K562 (cell line): ENCODE data around the gene RNF213. TPM values are rescaled to one million over a fixed set of nuclear protein-coding genes. Genes with fewer than 3 reads are reported as not detected.

Experiments
- ATAC-seq: fragments of 200-7000 bp; cut with Tn5 transposase; 3 replicates; pipeline ENCODE4 v1.9.1; 2020; ENCODE audit warnings: moderate library complexity
- BruUV-seq: library from RNA; stranded (reverse); fragments of 400-500 nt; replicated peaks from 2 replicates; lab custom pipeline; 2021; lab: Mats Ljungman, UMichigan
- CTCF ChIA-PET: fragments of 300-600 bp; formaldehyde crosslinking; extraction: SDS; loops from one replicate; lab custom pipeline; 2021; ENCODE audit warnings: low intra/inter-chr PET ratio; lab: Yijun Ruan, JAX
- POLR2A ChIA-PET: fragments of 300-600, 350-650 bp; sonication (Branson Sonifier 250); formaldehyde crosslinking; extraction: SDS; loops from one replicate; lab custom pipeline; 2021; ENCODE audit warnings: antibody characterized with exemption, inconsistent platforms; lab: Yijun Ruan, JAX
- DNase-seq, 4 experiments: peaks; one replicate each; pipeline versions ENCODE4 v3.0.0 to v3.0.0-alpha.2; 2011 to 2018; ENCODE audit warnings: low spot score in 3 of 4, mixed read lengths in 3 of 4; ENCODE audit errors: extremely low read depth in 1 of 4
- FAIRE-seq: peaks from 2 replicates; lab custom pipeline; 2011; peaks lifted over from hg19 to GRCh38; lab: Jason Lieb, UNC
- H2AFZ ChIP-seq: 2 replicates; pipeline ENCODE4 v1.6.0; 2011; ENCODE audit warnings: low read depth, low read length, control low read depth, inconsistent platforms
- H3K27ac ChIP-seq: fragments of 200-600 bp; 3 replicates; pipeline ENCODE4 v1.8.0; 2011; ENCODE audit warnings: low read depth, mild to moderate bottlenecking, control low read depth, inconsistent platforms, low read length, moderate library complexity, mixed read lengths; ENCODE audit errors: extremely low read depth
- H3K27me3 ChIP-seq, 2 experiments: fragments of 300-600 bp in 1 of 2; 2 replicates in 1 of 2; 3 replicates in 1 of 2; pipeline versions ENCODE4 v1.6.0 to v1.8.0; 2011; ENCODE audit warnings: inconsistent platforms in 2 of 2, low read length in 2 of 2, mild to moderate bottlenecking in 1 of 2, mixed read lengths in 1 of 2, moderate library complexity in 1 of 2; ENCODE audit not compliant: control insufficient read depth in 2 of 2, insufficient read depth in 2 of 2
- H3K36me3 ChIP-seq: fragments of 300-600 bp; 3 replicates; pipeline ENCODE4 v1.8.0; 2011; ENCODE audit warnings: mild to moderate bottlenecking, low read length, inconsistent platforms; ENCODE audit not compliant: control insufficient read depth, insufficient read depth
- H3K4me1 ChIP-seq, 2 experiments: fragments of 200-600 bp in 1 of 2; replicated peaks in 1 of 2; 2 replicates in 1 of 2; 3 replicates in 1 of 2; pipeline versions ENCODE4 v1.5.1 to v1.8.0; 2011; ENCODE audit warnings: inconsistent platforms in 2 of 2, low read length in 2 of 2, mild to moderate bottlenecking in 1 of 2, mixed read lengths in 1 of 2, moderate library complexity in 1 of 2; ENCODE audit not compliant: control insufficient read depth in 2 of 2, insufficient read depth in 2 of 2
- H3K4me2 ChIP-seq: 2 replicates; pipeline ENCODE4 v1.6.1; 2011; ENCODE audit warnings: low read length, control low read depth, inconsistent platforms, mixed read lengths; ENCODE audit not compliant: insufficient read depth
- H3K4me3 ChIP-seq: fragments of 200-600 bp; sonication (generic), shearing (Covaris generic); 2 replicates; pipeline ENCODE4 v1.5.1; 2016; ENCODE audit warnings: control low read depth, inconsistent platforms
- H3K79me2 ChIP-seq: fragments of 200-600 bp; 3 replicates; pipeline ENCODE4 v1.8.0; 2011; ENCODE audit warnings: low read length, inconsistent platforms; ENCODE audit not compliant: control insufficient read depth, insufficient read depth
- H3K9ac ChIP-seq, 2 experiments: 2 replicates each; pipeline versions ENCODE4 v1.6.0 to v1.6.1; 2011; ENCODE audit warnings: low read depth in 2 of 2, low read length in 2 of 2, control low read depth in 1 of 2, inconsistent platforms in 1 of 2, mild to moderate bottlenecking in 1 of 2, mixed read lengths in 1 of 2; ENCODE audit not compliant: insufficient read depth in 1 of 2
- H3K9me1 ChIP-seq: one replicate; pipeline ENCODE4 v1.6.0; 2011; ENCODE audit warnings: inconsistent platforms, mild to moderate bottlenecking, low read length, moderate library complexity; ENCODE audit not compliant: control insufficient read depth, insufficient read depth
- H3K9me3 ChIP-seq: replicated peaks from 2 replicates; pipeline ENCODE4 v1.5.1; 2011; ENCODE audit warnings: low read depth, low read length, inconsistent platforms; ENCODE audit not compliant: control insufficient read depth, insufficient read depth
- H4K20me1 ChIP-seq: replicated peaks from 2 replicates; pipeline ENCODE4 v1.6.1; 2011; ENCODE audit warnings: low read length, inconsistent platforms, mixed read lengths; ENCODE audit not compliant: control insufficient read depth, insufficient read depth
- ARID1B ChIP-seq: fragments of 450-650 bp; IDR thresholded peaks from 2 replicates; pipeline ENCODE4 v1.6.1; 2016; ENCODE audit warnings: antibody characterized with exemption, mild to moderate bottlenecking, inconsistent platforms
- FOXK1 ChIP-seq: sonication (generic); formaldehyde crosslinking; IDR thresholded peaks from 2 replicates; pipeline ENCODE4 v1.8.0; 2022; ENCODE audit warnings: missing genetic modification reagents, mild to moderate bottlenecking, borderline replicate concordance
- NCOR1 ChIP-seq: fragments of 450-650 bp; IDR thresholded peaks from 2 replicates; pipeline ENCODE4 v1.6.1; 2016; ENCODE audit warnings: mild to moderate bottlenecking, moderate library complexity
- PHB ChIP-seq: fragments of 250-450 bp; sonication (Bioruptor Pico); IDR thresholded peaks from 2 replicates; pipeline ENCODE4 v1.5.0; 2021
- PTTG1 ChIP-seq: fragments of 450-650 bp; IDR thresholded peaks from 2 replicates; pipeline ENCODE4 v1.6.1; 2016; ENCODE audit warnings: low read depth, mild to moderate bottlenecking, missing genetic modification characterization, missing compliant biosample characterization
- ZNF57 ChIP-seq: fragments of 450-650 bp; formaldehyde crosslinking; IDR thresholded peaks from 2 replicates; pipeline ENCODE4 v1.4.0; 2020; ENCODE audit warnings: mild to moderate bottlenecking, moderate library complexity
- WGBS: fragments of 100-300 bp; shearing (Covaris generic); methylation state at CpG from one replicate; pipeline ENCODE4 v1.1.6; 2016; ENCODE audit warnings: low coverage, mixed read lengths; ENCODE audit not compliant: insufficient coverage; ENCODE audit errors: missing lambda C conversion rate; 5-methylcytosine and 5-hydroxymethylcytosine counted together
- in situ Hi-C: fragments of 300-500 bp; cut with MboI; formaldehyde crosslinking; loops from 4 replicates; pipeline ENCODE4 v1.15.0; 2018; ENCODE audit warnings: inconsistent platforms, mixed read lengths
- intact Hi-C: fragments of 100-400 bp; cut with micrococcal nuclease; formaldehyde crosslinking; loops from 2 replicates; pipeline ENCODE4 v1.14.2; 2022
- polyA plus RNA-seq, 8 experiments: library from polyadenylated mRNA; depleted of rRNA in 4 of 8; stranded (reverse) in 5 of 8; unstranded in 3 of 8; fragments of >200 nt; fragmentation: Nextera tagmentation in 2 of 8; fragmentation: Illumina TruSeq in 1 of 8; extraction: Ambion mirVana in 2 of 8; extraction: Trizol in 1 of 8; gene quantifications; 2 replicates each; pipeline versions ENCODE4 v1.2.1 to v1.2.3, GENCODE V29; 2011 to 2014; ENCODE audit warnings: inconsistent platforms in 1 of 8, missing spikeins in 1 of 8
- total RNA-seq, 7 experiments: library from RNA; depleted of rRNA in 6 of 7; stranded (reverse); fragments of >200 nt in 6 of 7; fragmentation: Illumina TruSeq in 2 of 7; extraction: Trizol in 2 of 7; gene quantifications; 2 replicates each; pipeline versions ENCODE4 v1.2.1 to v1.2.3, GENCODE V29; 2011 to 2021; ENCODE audit warnings: low replicate concordance in 1 of 7
- TF ChIP-seq, protein P1 (sequence below): fragments of 450-650 bp; IDR thresholded peaks from 2 replicates; pipeline ENCODE4 v1.6.1; 2016; ENCODE audit warnings: mild to moderate bottlenecking, moderate library complexity

Gene RNF213
- total and polyA plus RNA-seq, 9 of the 15 experiments (the other 6 are each of a cell fraction or from before 2014, with no cell fraction given), result 5.3 to 33.6 (median 17.9) TPM

DNA sequence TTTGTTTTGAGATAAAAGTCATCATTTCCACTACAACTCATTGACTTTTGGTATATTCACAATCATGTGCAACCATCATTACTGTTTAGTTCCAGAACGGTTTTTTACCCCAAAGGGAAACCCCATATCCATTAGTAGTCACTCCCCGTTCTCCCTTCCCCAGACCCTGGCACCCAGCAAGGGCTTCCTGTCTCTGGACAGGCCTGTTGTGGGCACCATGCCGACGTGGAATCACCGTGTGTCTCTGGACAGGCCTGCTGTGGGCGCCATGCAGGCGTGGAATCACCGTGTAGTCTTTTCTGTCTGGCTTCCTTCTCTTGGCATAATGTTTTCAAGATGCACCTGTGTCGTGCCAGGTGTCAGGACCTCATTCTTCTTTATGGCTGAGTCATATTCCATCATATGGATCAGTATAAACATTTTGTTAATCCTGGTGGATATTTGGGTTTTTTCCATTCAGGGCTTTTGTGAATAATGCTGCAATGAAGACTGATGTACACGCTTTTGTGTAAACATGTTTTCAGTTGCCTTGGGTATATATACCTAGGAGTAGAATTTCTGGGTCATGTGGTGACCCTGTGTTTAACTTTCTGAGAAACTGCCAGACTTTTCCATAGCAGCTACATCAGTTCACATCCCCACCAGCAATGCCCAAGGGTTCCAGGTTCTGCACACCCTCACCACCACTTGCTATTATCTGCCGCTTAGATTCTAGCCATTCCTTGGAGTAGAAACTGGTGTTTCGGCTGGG is 173.4 kb downstream of the RNF213 start:
- CTCF ChIA-PET, result no interaction called here
- WGBS, result 2% methylated on average over 12 of the region's 12 CpGs
- Histone ChIP-seq H3K9ac (no peak overlapping the region), H3K79me2 (no peaks in the 10 kb centered on the region), H3K4me1 (peaks cover 0 to 25% of the 10 kb centered on the region in 2 experiments; a peak in 2 of 5 replicates), H3K9me1 (no peaks in the 10 kb centered on the region), H3K9me3 (no peaks in the 10 kb centered on the region; the same call in 1 of the 2 replicates), H3K27ac (no peak overlapping the region), H3K36me3 (no peaks in the 10 kb centered on the region), H3K4me2 (no peak overlapping the region), H3K27me3 (peaks cover 24 to 70% of the 10 kb centered on the region in 2 experiments; a peak in 3 of 5 replicates), H4K20me1 (peaks cover 12% of the 10 kb centered on the region), H3K4me3 (no peak overlapping the region), H2AFZ (no peak overlapping the region)
- in situ Hi-C loops (no loop called here), intact Hi-C loops (no loop called here)
- DNase-seq, result no peak
- no TSS peak for BruUV-seq
- no peak for ATAC-seq
- POLR2A ChIA-PET, result no interaction called here
- FAIRE-seq, result no peak
- no peak for TF ChIP-seq ARID1B
- TF ChIP-seq PHB (CRISPR knock-in tag), result no peak
- TF ChIP-seq, protein P1, sequence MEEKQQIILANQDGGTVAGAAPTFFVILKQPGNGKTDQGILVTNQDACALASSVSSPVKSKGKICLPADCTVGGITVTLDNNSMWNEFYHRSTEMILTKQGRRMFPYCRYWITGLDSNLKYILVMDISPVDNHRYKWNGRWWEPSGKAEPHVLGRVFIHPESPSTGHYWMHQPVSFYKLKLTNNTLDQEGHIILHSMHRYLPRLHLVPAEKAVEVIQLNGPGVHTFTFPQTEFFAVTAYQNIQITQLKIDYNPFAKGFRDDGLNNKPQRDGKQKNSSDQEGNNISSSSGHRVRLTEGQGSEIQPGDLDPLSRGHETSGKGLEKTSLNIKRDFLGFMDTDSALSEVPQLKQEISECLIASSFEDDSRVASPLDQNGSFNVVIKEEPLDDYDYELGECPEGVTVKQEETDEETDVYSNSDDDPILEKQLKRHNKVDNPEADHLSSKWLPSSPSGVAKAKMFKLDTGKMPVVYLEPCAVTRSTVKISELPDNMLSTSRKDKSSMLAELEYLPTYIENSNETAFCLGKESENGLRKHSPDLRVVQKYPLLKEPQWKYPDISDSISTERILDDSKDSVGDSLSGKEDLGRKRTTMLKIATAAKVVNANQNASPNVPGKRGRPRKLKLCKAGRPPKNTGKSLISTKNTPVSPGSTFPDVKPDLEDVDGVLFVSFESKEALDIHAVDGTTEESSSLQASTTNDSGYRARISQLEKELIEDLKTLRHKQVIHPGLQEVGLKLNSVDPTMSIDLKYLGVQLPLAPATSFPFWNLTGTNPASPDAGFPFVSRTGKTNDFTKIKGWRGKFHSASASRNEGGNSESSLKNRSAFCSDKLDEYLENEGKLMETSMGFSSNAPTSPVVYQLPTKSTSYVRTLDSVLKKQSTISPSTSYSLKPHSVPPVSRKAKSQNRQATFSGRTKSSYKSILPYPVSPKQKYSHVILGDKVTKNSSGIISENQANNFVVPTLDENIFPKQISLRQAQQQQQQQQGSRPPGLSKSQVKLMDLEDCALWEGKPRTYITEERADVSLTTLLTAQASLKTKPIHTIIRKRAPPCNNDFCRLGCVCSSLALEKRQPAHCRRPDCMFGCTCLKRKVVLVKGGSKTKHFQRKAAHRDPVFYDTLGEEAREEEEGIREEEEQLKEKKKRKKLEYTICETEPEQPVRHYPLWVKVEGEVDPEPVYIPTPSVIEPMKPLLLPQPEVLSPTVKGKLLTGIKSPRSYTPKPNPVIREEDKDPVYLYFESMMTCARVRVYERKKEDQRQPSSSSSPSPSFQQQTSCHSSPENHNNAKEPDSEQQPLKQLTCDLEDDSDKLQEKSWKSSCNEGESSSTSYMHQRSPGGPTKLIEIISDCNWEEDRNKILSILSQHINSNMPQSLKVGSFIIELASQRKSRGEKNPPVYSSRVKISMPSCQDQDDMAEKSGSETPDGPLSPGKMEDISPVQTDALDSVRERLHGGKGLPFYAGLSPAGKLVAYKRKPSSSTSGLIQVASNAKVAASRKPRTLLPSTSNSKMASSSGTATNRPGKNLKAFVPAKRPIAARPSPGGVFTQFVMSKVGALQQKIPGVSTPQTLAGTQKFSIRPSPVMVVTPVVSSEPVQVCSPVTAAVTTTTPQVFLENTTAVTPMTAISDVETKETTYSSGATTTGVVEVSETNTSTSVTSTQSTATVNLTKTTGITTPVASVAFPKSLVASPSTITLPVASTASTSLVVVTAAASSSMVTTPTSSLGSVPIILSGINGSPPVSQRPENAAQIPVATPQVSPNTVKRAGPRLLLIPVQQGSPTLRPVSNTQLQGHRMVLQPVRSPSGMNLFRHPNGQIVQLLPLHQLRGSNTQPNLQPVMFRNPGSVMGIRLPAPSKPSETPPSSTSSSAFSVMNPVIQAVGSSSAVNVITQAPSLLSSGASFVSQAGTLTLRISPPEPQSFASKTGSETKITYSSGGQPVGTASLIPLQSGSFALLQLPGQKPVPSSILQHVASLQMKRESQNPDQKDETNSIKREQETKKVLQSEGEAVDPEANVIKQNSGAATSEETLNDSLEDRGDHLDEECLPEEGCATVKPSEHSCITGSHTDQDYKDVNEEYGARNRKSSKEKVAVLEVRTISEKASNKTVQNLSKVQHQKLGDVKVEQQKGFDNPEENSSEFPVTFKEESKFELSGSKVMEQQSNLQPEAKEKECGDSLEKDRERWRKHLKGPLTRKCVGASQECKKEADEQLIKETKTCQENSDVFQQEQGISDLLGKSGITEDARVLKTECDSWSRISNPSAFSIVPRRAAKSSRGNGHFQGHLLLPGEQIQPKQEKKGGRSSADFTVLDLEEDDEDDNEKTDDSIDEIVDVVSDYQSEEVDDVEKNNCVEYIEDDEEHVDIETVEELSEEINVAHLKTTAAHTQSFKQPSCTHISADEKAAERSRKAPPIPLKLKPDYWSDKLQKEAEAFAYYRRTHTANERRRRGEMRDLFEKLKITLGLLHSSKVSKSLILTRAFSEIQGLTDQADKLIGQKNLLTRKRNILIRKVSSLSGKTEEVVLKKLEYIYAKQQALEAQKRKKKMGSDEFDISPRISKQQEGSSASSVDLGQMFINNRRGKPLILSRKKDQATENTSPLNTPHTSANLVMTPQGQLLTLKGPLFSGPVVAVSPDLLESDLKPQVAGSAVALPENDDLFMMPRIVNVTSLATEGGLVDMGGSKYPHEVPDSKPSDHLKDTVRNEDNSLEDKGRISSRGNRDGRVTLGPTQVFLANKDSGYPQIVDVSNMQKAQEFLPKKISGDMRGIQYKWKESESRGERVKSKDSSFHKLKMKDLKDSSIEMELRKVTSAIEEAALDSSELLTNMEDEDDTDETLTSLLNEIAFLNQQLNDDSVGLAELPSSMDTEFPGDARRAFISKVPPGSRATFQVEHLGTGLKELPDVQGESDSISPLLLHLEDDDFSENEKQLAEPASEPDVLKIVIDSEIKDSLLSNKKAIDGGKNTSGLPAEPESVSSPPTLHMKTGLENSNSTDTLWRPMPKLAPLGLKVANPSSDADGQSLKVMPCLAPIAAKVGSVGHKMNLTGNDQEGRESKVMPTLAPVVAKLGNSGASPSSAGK, result no peak
- TF ChIP-seq FOXK1, result no peak
- TF ChIP-seq PTTG1 (tag), result no peak
- no peak for TF ChIP-seq NCOR1
- no peak for TF ChIP-seq ZNF57
